WERI-Rb-1 (cell line): ENCODE data around the gene ASCC3.

Source experiments
- DNase-seq: peaks from one replicate; pipeline ENCODE4 v3.0.0-alpha.2; 2020
- H3K27ac ChIP-seq: fragments of 250-450 bp; sonication (Bioruptor Pico); 2 replicates; pipeline ENCODE4 v1.5.1; 2020; ENCODE audit warnings: mild to moderate bottlenecking, moderate library complexity
- H3K27me3 ChIP-seq: fragments of 250-450 bp; sonication (Bioruptor Pico); 2 replicates; pipeline ENCODE4 v1.5.1; 2021; ENCODE audit warnings: mild to moderate bottlenecking, low read depth, moderate library complexity; ENCODE audit not compliant: insufficient read depth, severe bottlenecking
- H3K36me3 ChIP-seq: fragments of 250-450 bp; sonication (Bioruptor Pico); 2 replicates; pipeline ENCODE4 v1.5.1; 2020; ENCODE audit warnings: mild to moderate bottlenecking, moderate library complexity
- H3K4me3 ChIP-seq: 2 replicates; pipeline ENCODE4 v1.5.1; 2011; ENCODE audit warnings: low read depth, mild to moderate bottlenecking, control low read depth, low read length
- H3K9me3 ChIP-seq: fragments of 250-450 bp; sonication (Bioruptor Pico); 2 replicates; pipeline ENCODE4 v1.5.1; 2021; ENCODE audit warnings: mild to moderate bottlenecking, moderate library complexity; ENCODE audit not compliant: severe bottlenecking
- CTCF ChIP-seq: IDR thresholded peaks from 2 replicates; pipeline ENCODE4 v1.5.1; 2011; ENCODE audit warnings: low read depth, mild to moderate bottlenecking, control low read depth, inconsistent platforms, low read length

ASCC3 gene

GRCh38 chr6:100706491-100706890 lies 174.6 kb downstream of the ASCC3 start:
- no peak overlapping the region for H3K27ac ChIP-seq

DNA sequence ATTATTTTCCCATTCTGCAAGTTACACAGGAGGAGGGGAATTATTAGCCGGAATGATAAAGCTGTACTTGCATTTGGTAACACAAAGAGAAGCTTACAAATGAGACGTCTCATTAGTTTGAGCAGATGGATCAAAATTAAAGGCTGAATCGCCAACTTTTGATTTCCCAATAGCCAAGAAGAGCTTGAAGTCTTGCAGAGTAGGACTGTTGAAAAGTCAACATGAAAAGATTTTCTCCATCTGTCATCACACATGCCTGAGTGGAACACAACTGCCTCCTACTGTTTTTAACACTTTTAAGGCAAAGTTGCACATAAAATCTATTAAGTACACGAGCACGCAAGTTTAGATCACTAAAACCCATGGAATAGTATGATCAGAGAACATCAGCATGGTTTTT lies 176.2 kb downstream of the ASCC3 start:
- Histone ChIP-seq H3K4me3 (no peak overlapping the region), H3K27ac (no peak overlapping the region), H3K9me3 (peaks cover 6% of the 10 kb centered on the region), H3K27me3 (no peaks in the 10 kb centered on the region), H3K36me3 (peaks cover 11% of the 10 kb centered on the region; the same call in 1 of the 2 replicates)
- no peak for TF ChIP-seq CTCF
- DNase-seq: no peak

More at GRCh38 chr6:100706491-100706890, 174.6 kb downstream of the ASCC3 start:
- Histone ChIP-seq H3K27me3 (no peaks in the 10 kb centered on the region), H3K36me3 (peaks cover 4% of the 10 kb centered on the region; the same call in 1 of the 2 replicates), H3K9me3 (no peaks in the 10 kb centered on the region), H3K4me3 (no peak overlapping the region)
- TF ChIP-seq CTCF: no peak
- no peak for DNase-seq

DNA sequence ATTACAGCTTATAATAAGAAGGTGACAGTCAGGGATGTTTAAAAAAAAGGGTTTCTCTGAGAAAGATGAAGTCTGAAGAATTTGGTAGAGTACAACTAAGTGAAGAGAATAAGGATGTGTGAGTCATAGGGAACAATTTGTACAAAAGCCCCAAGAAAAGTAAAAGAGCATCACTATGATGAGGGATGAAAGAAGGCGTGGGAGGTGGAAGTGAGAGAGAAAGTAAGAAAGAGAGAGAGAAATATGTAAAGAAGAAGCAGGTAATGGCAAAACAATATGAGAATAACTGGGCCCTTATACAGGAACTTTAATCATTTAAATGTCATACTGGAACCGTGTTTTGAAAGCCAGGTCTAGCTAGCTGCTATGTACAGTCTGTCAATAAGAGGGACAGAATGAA lies 179.4 kb downstream of the ASCC3 start:
- H3K4me3 ChIP-seq: no peak overlapping the region
- H3K27ac ChIP-seq: no peak overlapping the region
- no peak for TF ChIP-seq CTCF
- no peak for DNase-seq
- H3K9me3 ChIP-seq: peaks cover 6% of the 10 kb centered on the region
- H3K27me3 ChIP-seq: no peaks in the 10 kb centered on the region
- peaks cover 11% of the 10 kb centered on the region; the same call in 1 of the 2 replicates for H3K36me3 ChIP-seq

GRCh38 chr6:100700009-100700408 lies 181.1 kb downstream of the ASCC3 start:
- Histone ChIP-seq H3K4me3 (no peak overlapping the region), H3K27me3 (no peaks in the 10 kb centered on the region), H3K9me3 (peaks cover 6% of the 10 kb centered on the region), H3K36me3 (peaks cover 11% of the 10 kb centered on the region; the same call in 1 of the 2 replicates), H3K27ac (no peak overlapping the region)
- TF ChIP-seq CTCF: no peak
- no peak for DNase-seq

DNA sequence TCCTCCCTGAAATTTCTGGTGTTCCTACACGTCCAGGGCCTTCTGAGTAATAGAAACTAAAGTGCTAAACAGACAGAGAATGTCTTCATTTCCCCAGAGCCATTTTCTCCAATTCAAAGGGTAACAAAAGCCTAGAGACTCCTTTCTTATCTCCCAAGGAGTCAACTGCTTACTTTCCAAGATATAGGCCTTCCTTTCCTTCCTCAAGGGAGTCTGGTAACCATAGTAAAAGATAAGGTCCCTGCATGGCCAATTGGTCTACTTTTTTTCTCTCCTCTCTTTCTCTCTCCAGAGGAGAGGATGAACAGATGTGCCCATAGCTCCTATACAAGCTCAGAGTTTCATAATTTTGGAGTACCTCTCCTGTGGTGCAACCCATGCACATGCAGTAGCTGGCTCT lies 185.7 kb downstream of the ASCC3 start:
- TF ChIP-seq CTCF: no peak
- Histone ChIP-seq H3K27me3 (no peaks in the 10 kb centered on the region), H3K9me3 (peaks cover 5% of the 10 kb centered on the region), H3K4me3 (no peak overlapping the region), H3K36me3 (peaks cover 4% of the 10 kb centered on the region; the same call in 1 of the 2 replicates), H3K27ac (no peak overlapping the region)
- DNase-seq: no peak

- H3K9me3 ChIP-seq: no peaks in the 10 kb centered on the region
- H3K4me3 ChIP-seq: no peak overlapping the region
- no peaks in the 10 kb centered on the region for H3K27me3 ChIP-seq
- no peak for TF ChIP-seq CTCF
- no peak for DNase-seq
- H3K27ac ChIP-seq: no peak overlapping the region
- H3K36me3 ChIP-seq: no peaks in the 10 kb centered on the region
Measured at GRCh38 chr6:100693249-100693927, 187.7 kb downstream of the ASCC3 start.
